HG03066 (cell line): ENCODE results near the gene ANAPC13.

Experiments used
- ATAC-seq: cut with Tn5 transposase; IDR thresholded peaks from one replicate; pipeline ENCODE4 v1.9.1; 2021; ENCODE audit warnings: low read depth; ENCODE audit not compliant: unreplicated experiment

Gene ANAPC13

GRCh38 chr3:134485718-134486576 lies at the start of gene ANAPC13, which contains the start of gene CEP63:
ANAPC13 (minus strand) TSS chr3:134485985; CDS start chr3:134482904, 3,081 bp downstream.
CEP63 (plus strand) TSS chr3:134486057; CDS start chr3:134495321, 9,264 bp downstream.
- ATAC-seq = peak; percentile 78

GRCh38 chr3:134535186-134535970 lies 49.6 kb upstream of the ANAPC13 start:
- ATAC-seq = no peak

- no peak for ATAC-seq
Observed at GRCh38 chr3:134533493-134533892, 47.7 kb upstream of the ANAPC13 start.

- no peak for ATAC-seq
Observed at GRCh38 chr3:134527538-134528186, 41.9 kb upstream of the ANAPC13 start.

- ATAC-seq = no peak
Observed at GRCh38 chr3:134527037-134527436, 41.3 kb upstream of the ANAPC13 start.

- no peak for ATAC-seq
Observed at GRCh38 chr3:134526319-134526718, 40.5 kb upstream of the ANAPC13 start.

- no peak for ATAC-seq
Observed at GRCh38 chr3:134525293-134525692, 39.5 kb upstream of the ANAPC13 start.

- no peak for ATAC-seq
Observed at GRCh38 chr3:134522541-134522940, 36.8 kb upstream of the ANAPC13 start.

- ATAC-seq = no peak
Observed at GRCh38 chr3:134517791-134518190, 32.0 kb upstream of the ANAPC13 start.

GRCh38 chr3:134516905-134517304 lies 31.1 kb upstream of the ANAPC13 start:
- ATAC-seq = no peak

GRCh38 chr3:134511500-134511899 lies 25.7 kb upstream of the ANAPC13 start:
- no peak for ATAC-seq

GRCh38 chr3:134505485-134505884 lies 19.7 kb upstream of the ANAPC13 start:
- no peak for ATAC-seq

- no peak for ATAC-seq
Observed at GRCh38 chr3:134504132-134504531, 18.3 kb upstream of the ANAPC13 start.

GRCh38 chr3:134503266-134503665 lies 17.5 kb upstream of the ANAPC13 start:
- no peak for ATAC-seq

- no peak for ATAC-seq
Observed at GRCh38 chr3:134496471-134497071, 10.8 kb upstream of the ANAPC13 start.

- no peak for ATAC-seq
Observed at GRCh38 chr3:134495980-134496379, 10.2 kb upstream of the ANAPC13 start.

- no peak for ATAC-seq
Observed at GRCh38 chr3:134494495-134494894, 8.7 kb upstream of the ANAPC13 start.

- no peak for ATAC-seq
Observed at GRCh38 chr3:134487406-134487805, 1.6 kb upstream of the ANAPC13 start.

GRCh38 chr3:134486577-134487041 lies 824 bp upstream of the ANAPC13 start:
- peak; percentile 8 for ATAC-seq

GRCh38 chr3:134485075-134485717 lies 589 bp downstream of the ANAPC13 start:
- ATAC-seq = peak; percentile 7
